ENCODE data around the gene C6orf136.

Gene C6orf136

DNA sequence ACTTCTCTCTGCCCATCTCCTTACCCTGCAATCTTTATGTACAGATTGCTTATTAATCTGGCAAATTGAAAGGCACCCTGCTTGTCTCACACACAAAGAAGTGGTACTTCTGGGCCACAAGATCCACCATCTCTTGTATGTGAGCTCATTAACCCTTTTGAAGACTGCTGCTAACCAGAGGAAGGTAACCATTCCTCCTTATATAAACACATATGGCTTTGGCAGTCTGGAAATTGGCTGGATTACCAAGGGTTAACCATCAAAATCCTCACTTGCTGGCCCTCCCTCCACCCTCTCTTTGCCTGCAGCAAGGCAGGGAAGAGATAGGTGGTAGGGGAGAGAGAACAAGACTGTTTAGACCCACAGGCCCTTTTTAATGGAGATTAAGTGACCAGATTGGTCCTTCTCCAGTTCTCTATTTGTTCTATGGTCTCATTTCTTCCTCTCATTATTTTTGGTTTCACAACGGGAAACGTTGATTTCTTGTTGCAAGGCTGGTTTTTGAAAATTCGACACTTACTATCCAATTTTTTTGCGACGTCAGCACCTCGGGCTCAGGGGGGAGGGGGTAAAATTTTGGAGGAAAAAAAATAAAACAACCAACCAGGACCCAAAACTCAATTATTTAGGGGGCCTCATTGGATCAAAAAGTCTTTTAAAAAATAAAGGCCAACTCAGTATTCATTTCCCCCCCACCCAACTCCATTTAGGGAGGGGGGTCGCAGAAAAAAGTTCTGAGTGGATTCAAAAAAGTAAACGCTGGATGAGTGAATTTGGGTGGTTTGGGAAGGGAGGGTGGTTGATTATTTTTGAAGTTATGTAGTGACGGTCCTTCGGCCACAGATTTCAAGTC is 30.7 kb upstream of the C6orf136 start:
- peak; percentile 30 for DNase-seq (ENCODE audit: low read depth)

DNA sequence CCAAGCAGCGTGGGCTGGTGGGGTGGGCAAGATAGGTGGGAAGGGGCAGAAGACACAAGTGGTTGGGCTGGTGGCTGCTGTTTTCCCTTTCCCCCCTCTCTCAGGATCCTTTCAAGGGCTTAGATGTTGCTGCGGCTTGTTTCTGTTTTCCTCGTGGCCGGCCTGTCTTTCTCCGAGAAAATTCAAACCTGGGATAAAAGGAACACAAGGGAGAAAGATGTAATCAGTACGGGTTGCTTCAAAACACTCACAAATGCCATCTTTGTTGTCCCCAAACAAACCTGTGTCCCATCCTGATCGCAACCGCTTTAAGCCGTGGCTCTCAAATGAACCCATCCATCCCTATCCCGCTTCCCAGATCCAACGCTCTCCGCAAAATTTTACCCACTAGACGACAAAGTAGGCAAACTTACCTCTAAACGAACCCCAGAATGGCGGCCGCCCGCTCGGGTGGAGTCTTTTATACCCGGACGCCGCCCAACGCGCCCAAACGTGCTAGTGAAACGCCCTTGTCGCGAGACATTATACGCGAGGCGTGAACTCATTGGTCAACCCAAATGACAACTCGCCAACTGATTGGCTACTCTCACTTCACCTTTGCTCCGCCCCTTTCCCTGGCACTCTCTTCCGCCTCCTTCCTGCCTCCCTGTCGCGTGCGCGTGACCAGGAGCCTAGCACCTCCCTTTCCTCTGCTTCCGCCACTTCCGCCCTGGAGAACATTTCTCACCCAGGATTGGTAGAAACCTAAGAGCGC is 29.9 kb upstream of the C6orf136 start, which contains the start of gene PPP1R10:
Gene PPP1R10, minus strand, starts transcription at position 433 of the 754 bp plus-strand sequence. CDS start 7,299 bp downstream, outside the sequence.
- peak; percentile 100 for DNase-seq (ENCODE audit: low read depth)

- DNase-seq (ENCODE audit: low read depth), result peak; percentile 98
Measured at GRCh38 chr6:30617565-30618269, 29.2 kb upstream of the C6orf136 start, which contains the start of gene MRPS18B. Gene MRPS18B (plus strand): TSS chr6:30617840. CDS start chr6:30617866, 26 bp downstream.

- DNase-seq (ENCODE audit: low read depth), result no peak
Measured at GRCh38 chr6:30618270-30618797, 28.6 kb upstream of the C6orf136 start.

GRCh38 chr6:30619561-30619960 is 27.4 kb upstream of the C6orf136 start:
- no peak for DNase-seq (ENCODE audit: low read depth)

DNA sequence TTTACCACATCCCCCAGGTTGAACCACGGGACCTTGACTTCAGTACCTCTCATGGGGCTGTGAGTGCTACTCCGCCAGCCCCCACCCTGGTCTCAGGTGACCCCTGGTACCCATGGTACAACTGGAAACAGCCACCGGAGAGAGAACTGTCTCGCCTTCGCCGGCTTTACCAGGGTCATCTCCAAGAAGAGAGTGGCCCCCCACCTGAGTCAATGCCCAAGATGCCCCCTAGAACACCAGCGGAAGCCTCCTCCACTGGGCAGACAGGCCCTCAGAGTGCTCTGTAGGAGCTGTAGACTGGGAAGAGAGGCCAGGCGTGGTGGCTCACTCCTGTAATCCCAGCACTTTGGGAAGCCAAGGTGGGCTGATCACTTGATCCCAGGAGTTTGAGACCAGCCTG is 21.4 kb upstream of the C6orf136 start:
- DNase-seq (ENCODE audit: low read depth), result no peak

DNA sequence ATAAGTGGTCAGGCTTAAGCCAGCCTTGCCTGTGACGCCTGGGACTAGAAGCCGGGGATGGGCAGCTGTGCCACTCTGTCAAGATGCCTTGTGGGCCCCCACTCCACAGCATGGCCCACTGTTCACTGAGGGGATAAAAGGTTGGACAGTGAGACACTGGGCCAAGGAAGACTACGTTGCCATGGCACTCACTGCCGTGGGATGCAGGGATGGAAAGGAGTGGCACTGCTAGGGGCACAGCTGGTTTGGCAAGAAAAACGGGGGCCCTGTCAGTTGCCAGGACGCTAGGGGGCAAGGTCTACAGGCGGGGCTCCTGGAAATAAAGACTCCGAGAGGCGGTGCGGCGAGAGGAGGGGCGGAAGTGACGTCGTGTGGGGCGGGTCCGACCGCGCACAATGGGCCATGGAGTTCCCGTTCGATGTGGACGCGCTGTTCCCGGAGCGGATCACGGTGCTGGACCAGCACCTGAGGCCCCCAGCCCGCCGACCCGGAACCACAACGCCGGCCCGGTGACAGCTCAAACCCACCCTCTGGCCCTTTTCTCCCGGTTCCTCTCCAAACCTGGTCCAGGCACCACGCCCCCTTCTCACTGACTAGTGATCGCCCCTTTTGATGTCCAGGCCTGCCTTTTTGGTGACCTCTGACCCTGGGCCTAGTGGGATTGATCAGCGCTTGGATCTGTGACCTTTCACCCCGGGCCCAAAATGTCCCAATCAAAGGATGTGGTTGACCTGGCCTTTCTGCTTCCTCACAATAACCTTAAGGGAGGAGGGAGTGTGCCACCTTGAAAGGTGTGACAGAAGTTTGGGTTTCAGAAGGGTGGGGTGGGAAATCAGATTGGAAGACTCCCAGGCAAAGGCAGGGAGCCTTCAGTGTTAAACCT is 20.2 kb upstream of the C6orf136 start, which contains the start of gene ATAT1:
Gene ATAT1, plus strand, starts transcription at position 391 of the 883 bp plus-strand sequence.
- peak; percentile 63 for DNase-seq (ENCODE audit: low read depth)

DNA sequence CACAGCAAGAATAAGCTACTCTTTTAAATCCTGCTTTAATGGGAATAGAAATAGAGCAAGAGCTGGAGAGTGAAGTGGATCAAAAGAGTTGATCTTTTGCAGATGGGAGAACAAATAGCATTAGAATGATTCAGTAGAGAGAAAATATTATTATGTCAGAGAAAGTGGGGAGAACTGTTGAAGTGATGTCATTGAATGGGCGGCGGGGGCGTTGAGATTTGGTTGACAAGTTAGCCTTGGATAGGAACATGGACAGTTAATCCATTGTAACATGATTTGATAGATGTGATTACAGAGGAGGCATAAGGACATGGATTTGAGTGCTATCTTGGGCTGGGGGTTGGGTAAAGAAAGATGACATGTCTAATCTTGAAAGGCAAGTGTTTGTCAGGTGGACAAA is 11.1 kb upstream of the C6orf136 start:
- DNase-seq (ENCODE audit: low read depth), result no peak

DNA sequence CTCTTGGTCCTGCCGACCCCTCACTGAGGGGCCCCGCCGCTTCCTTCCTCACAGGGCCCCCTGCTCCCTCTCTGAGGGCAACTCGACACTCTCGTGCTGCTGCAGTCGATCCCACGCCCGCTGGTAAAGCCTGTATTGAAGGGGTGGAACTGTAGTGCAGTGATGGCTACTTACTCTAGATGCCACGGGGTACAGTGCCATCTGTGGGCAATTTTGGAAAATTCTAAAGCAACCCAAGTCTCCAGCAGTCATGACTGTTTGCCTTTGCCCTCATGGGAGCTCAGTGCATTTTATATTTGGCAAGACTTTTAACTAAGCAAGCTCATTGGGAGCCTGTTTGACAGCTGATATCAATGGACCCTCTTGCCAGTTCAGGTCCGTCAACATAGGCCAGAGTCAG is 6.5 kb upstream of the C6orf136 start:
- no peak for DNase-seq (ENCODE audit: low read depth)

- no peak for DNase-seq (ENCODE audit: low read depth)
Measured at GRCh38 chr6:30641048-30641447, 5.9 kb upstream of the C6orf136 start.

GRCh38 chr6:30643656-30644055 is 3.3 kb upstream of the C6orf136 start:
- DNase-seq (ENCODE audit: low read depth), result no peak

DNA sequence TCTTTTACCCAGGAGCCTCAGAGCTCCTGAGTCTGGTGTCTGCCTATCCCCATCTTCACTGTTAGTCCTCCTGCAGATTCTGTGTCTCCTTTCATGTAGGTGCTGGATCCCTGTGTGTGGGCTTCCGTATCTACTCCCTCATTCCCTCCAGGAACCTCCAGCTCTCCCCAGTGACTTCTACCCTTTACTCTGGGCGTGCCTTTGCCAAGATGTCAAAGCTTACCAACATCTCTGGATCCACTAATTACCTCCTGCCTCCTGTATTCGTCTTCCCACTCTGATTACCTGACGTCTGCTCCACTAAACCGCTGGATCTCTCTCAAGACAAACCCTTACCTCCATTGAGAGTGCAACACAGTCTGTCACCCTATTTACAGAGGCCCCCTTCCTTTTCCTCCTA is 2.2 kb upstream of the C6orf136 start:
- DNase-seq (ENCODE audit: low read depth), result no peak

DNA sequence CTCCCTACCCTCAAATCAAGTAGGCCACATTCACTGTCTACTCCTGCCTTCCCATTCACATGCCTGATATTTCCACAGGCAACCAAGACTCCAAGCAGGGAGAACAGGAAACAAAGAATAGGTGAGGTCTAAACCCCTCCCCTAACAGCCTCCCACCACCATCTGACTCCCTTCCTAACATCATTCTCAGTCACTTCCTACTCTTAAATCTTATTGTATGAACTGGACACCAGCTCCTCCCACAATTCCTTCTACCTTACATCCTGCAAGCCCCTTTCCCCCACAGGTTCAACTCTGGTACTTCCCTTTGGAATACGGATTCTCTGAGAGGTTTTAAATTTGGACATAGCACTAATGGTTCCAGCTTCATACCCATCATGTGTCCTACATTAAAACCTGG is 944 bp upstream of the C6orf136 start:
- DNase-seq (ENCODE audit: low read depth), result no peak

DNA sequence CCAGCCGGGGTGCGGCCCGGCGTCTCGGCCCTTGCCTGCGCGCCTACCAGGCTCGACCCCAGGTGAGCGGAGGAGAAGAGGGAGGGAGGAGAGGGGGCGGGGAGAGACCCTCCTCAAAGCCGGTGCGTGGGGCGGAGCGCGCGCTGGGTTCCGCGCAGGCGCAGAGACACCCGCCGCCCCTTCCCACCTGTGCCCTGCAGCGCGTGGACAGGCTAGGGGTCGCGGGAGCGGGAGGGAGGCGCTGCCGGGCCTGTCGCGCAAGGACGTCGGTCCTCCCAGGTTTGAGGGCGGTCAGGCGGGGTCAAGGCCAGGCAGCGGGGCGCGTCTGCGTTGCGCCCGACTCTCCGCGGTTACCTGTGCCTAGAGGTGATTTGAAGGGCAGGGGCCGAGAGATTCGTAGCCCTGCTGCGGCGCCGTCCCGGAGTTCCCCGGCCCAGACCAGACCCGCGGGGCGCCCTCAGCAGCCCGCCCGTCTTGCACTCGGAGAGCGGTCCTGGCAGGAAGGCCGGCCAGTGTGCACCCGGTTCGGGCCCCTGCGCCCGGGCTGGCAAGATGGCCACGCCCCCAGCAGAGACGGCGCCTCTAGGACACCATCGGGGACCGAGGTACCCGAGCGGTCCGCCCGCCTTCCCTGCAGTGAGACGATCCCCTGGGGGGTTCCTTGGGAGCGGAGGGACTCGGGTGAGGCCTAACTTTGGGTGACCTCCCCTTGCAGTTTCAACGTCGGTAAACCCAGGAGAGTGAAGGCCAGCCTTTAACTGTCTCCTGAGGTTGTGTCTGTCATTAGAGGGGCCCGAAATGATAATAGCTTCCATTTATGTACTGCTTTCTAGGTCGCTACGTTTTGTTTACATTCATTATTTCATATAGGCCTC is 546 bp downstream of the C6orf136 start:
- peak; percentile 10 for DNase-seq (ENCODE audit: low read depth)

DNA sequence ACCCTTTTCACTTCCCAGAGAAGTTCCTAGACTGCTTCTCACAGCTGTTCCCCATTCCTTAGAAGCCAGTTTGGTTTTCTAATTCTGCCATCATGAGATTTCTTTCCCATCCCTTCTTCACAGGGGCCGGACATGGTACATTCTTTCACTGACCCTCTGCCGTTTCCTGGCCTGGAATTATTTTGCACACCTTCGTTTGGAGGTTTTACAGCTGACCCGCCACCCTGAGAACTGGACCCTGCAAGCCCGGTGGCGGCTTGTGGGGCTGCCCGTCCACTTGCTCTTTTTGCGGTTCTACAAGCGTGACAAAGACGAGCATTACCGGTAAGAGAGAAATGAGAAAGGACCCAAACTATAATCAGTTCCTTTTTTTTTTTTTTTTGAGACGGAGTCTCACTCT is 4.2 kb downstream of the C6orf136 start:
- DNase-seq (ENCODE audit: low read depth), result no peak

DNA sequence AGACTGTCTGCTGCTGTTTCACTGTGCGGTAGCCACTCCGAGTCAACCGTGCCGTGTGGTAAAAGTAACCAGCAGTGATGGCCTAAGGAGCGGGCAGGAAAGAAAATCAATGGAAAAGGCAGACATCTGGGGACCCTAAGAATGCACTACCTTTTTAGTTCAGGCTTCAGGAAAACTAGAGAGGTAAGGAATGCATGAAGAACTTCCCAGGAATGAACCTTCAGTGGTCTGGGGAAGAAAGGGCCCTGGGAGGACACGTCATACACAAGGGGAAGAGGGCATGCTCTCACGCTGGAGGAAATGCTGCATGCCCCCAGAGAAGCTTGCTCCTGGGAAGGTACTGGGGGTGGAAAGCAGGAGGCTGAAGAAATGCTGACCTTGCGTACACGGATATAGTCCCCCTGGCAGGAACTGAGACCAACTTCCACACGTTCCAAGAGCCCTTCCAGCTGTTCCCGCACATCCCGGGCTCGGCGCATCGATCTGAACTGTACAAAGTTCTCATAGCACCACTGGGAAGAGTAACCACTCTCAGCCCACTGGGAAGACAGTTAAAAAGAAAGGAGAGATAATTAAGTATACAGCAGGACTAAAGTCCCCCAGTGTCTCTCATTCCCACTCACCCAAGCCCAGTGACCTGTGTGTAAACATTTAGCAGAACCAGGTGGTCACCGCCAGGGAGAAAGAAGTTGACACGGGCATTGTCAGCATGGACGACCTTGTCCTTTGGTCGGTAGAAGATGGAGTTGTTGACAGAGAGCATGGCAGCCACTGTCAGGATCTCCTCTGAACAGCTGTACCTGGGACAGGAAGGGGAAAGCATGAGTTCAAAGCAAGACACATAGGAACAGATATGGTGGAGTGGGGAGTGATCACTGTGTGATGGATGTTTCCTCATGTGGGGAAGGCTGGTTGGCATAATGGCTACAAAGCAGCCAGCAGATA is 8.1 kb downstream of the C6orf136 start:
- no peak for DNase-seq (ENCODE audit: low read depth)

DNA sequence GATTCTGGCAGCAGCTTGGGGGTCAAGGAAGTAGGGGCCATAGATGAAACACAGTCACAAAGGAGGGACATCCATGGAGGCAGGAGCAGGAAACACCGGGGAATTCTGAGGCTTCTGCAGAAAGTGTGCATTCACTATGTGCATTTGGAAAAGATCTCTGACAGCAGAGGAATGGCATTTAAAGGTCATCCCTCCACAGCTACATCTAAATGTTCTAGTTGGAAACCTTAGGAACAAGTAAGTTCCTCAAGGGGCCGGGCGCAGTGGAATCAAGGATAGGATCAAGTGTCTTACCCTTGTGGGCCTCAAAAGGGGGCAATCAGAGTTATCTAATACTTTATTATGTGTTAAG is 8.8 kb downstream of the C6orf136 start:
- no peak for DNase-seq (ENCODE audit: low read depth)

GRCh38 chr6:30656513-30656912 is 9.6 kb downstream of the C6orf136 start:
- DNase-seq (ENCODE audit: low read depth), result no peak

- DNase-seq (ENCODE audit: low read depth), result peak; percentile 51
Measured at GRCh38 chr6:30657454-30657853, 10.5 kb downstream of the C6orf136 start.

Data from amniotic epithelial cell (primary cell).